A549 (cell line): ENCODE data around the gene SYNE3. TPM values are rescaled to one million over a fixed set of nuclear protein-coding genes. Genes with fewer than 3 reads are reported as not detected.
A peak's percentile ranks its signal among the peaks of the same experiment; 100 is the strongest.

ENCODE experiments used
- ATAC-seq, 2 experiments: fragments of 200-7000 bp in 1 of 2; fragments of >200 bp in 1 of 2; cut with Nextera tagmentation in 1 of 2; cut with Tn5 transposase in 1 of 2; 3 replicates each; pipeline versions ENCODE4 v1.8.0 to v1.9.1; 2018 to 2020; ENCODE audit warnings: mild to moderate bottlenecking in 1 of 2, moderate library complexity in 1 of 2
- CTCF ChIA-PET: fragments of 300-600 bp; sonication (Branson Sonifier 250); formaldehyde crosslinking; extraction: SDS; loops from one replicate; lab custom pipeline; 2021; ENCODE audit warnings: antibody characterized with exemption, inconsistent platforms; lab: Yijun Ruan, JAX
- POLR2A ChIA-PET: fragments of 350-600 bp; formaldehyde crosslinking; extraction: SDS; loops from one replicate; lab custom pipeline; 2021; ENCODE audit warnings: antibody characterized with exemption, inconsistent platforms; lab: Yijun Ruan, JAX
- DNase-seq, 2 experiments: peaks; one replicate each; pipeline versions ENCODE4 v3.0.0 to v3.0.0-alpha.2; 2011 to 2016; ENCODE audit warnings: low read depth in 1 of 2, low spot score in 1 of 2
- FAIRE-seq: peaks from 2 replicates; lab custom pipeline; 2011; peaks lifted over from hg19 to GRCh38; lab: Jason Lieb, UNC
- H3K27ac ChIP-seq, 2 experiments: fragments of >200 bp; sonication (Bioruptor Twin); formaldehyde crosslinking; 3 replicates each; pipeline ENCODE4 v1.5.1; 2016 to 2017
- H3K4me1 ChIP-seq: fragments of >200 bp; sonication (Bioruptor Twin); formaldehyde crosslinking; 3 replicates; pipeline ENCODE4 v1.6.1; 2016
- H3K4me2 ChIP-seq: fragments of >200 bp; sonication (Bioruptor Twin); formaldehyde crosslinking; 3 replicates; pipeline ENCODE4 v1.6.1; 2016
- H3K4me3 ChIP-seq: fragments of >200 bp; sonication (Bioruptor Twin); formaldehyde crosslinking; 3 replicates; pipeline ENCODE4 v1.5.1; 2016
- H3K9me3 ChIP-seq: fragments of >200 bp; sonication (Bioruptor Twin); formaldehyde crosslinking; 3 replicates; pipeline ENCODE4 v1.6.1; 2016
- BHLHE40 ChIP-seq: IDR thresholded peaks from 2 replicates; pipeline ENCODE4 v1.6.1; 2012; ENCODE audit warnings: low read depth, low read length, inconsistent platforms
- CHD4 ChIP-seq: fragments of 200-600 bp; sonication (generic); IDR thresholded peaks from 2 replicates; pipeline ENCODE4 v1.6.1; 2016; ENCODE audit warnings: antibody characterized with exemption, mild to moderate bottlenecking, borderline replicate concordance
- CTCF ChIP-seq: fragments of >200 bp; sonication (Bioruptor Twin); formaldehyde crosslinking; IDR thresholded peaks from 3 replicates; pipeline ENCODE4 v1.5.1; 2016
- EHMT2 ChIP-seq: fragments of 200-600 bp; sonication (generic); IDR thresholded peaks from 2 replicates; pipeline ENCODE4 v1.6.1; 2016; ENCODE audit warnings: antibody characterized with exemption, low read depth, mild to moderate bottlenecking, moderate library complexity
- FOSB ChIP-seq: fragments of 250-450 bp; sonication (Bioruptor Pico); IDR thresholded peaks from 2 replicates; pipeline ENCODE4 v1.5.0; 2020; ENCODE audit warnings: mild to moderate bottlenecking, moderate library complexity
- FOXS1 ChIP-seq: fragments of 250-450 bp; sonication (Bioruptor Pico); IDR thresholded peaks from 2 replicates; pipeline ENCODE4 v1.5.0; 2020; ENCODE audit warnings: mild to moderate bottlenecking, moderate library complexity
- HDAC2 ChIP-seq: fragments of 200-600 bp; sonication (generic); IDR thresholded peaks from 2 replicates; pipeline ENCODE4 v1.6.1; 2016
- HES2 ChIP-seq: fragments of >200 bp; sonication (Bioruptor Twin); formaldehyde crosslinking; IDR thresholded peaks from 2 replicates; pipeline ENCODE4 v1.6.1; 2016
- HEYL ChIP-seq: fragments of 250-450 bp; sonication (Bioruptor Pico); IDR thresholded peaks from 2 replicates; pipeline ENCODE4 v1.8.0; 2021; ENCODE audit warnings: mild to moderate bottlenecking, moderate library complexity
- HMGXB4 ChIP-seq: fragments of 250-450 bp; sonication (Bioruptor Pico); IDR thresholded peaks from 2 replicates; pipeline ENCODE4 v1.5.0; 2021; ENCODE audit warnings: mild to moderate bottlenecking, moderate library complexity, borderline replicate concordance
- HOXA7 ChIP-seq: fragments of 250-450 bp; sonication (Bioruptor Pico); IDR thresholded peaks from 2 replicates; pipeline ENCODE4 v1.5.0; 2020; ENCODE audit warnings: mild to moderate bottlenecking, moderate library complexity
- JUN ChIP-seq, 2 experiments: fragments of >200 bp; sonication (Bioruptor Twin); formaldehyde crosslinking; IDR thresholded peaks; 2 replicates in 1 of 2; 3 replicates in 1 of 2; pipeline ENCODE4 v1.6.1; 2016 to 2017
- KDM5A ChIP-seq: fragments of 200-600 bp; sonication (generic); IDR thresholded peaks from 2 replicates; pipeline ENCODE4 v1.6.1; 2016; ENCODE audit warnings: antibody characterized with exemption, mild to moderate bottlenecking
- MAFK ChIP-seq: fragments of 450-650 bp; IDR thresholded peaks from 2 replicates; pipeline ENCODE4 v1.6.1; 2014; ENCODE audit not compliant: partially characterized antibody
- MYC ChIP-seq: IDR thresholded peaks from 2 replicates; pipeline ENCODE4 v1.6.1; 2012; ENCODE audit warnings: mild to moderate bottlenecking, inconsistent platforms, low read length, improper control_type of control experiment, borderline replicate concordance
- NFE2L2 ChIP-seq: fragments of 150-350 bp; conservative IDR thresholded peaks from 2 replicates; pipeline ENCODE4 v1.6.1; 2014; ENCODE audit warnings: low read length
- NR3C1 ChIP-seq: fragments of >200 bp; sonication (Bioruptor Twin); formaldehyde crosslinking; IDR thresholded peaks from 3 replicates; pipeline ENCODE4 v1.6.1; 2017
- PBX3 ChIP-seq: IDR thresholded peaks from 2 replicates; pipeline ENCODE4 v1.6.1; 2012
- POLR2A ChIP-seq: IDR thresholded peaks from 2 replicates; pipeline ENCODE4 v1.6.1; 2012; ENCODE audit warnings: mild to moderate bottlenecking, low read length
- RAD21 ChIP-seq, 2 experiments: fragments of >200 bp in 1 of 2; sonication (Bioruptor Twin) in 1 of 2; formaldehyde crosslinking in 1 of 2; IDR thresholded peaks in 1 of 2; conservative IDR thresholded peaks in 1 of 2; 2 replicates in 1 of 2; 3 replicates in 1 of 2; pipeline ENCODE4 v1.6.1; 2012 to 2018; ENCODE audit warnings: inconsistent platforms in 1 of 2
- RARB ChIP-seq: fragments of 250-450 bp; sonication (Bioruptor Pico); IDR thresholded peaks from 2 replicates; pipeline ENCODE4 v1.8.0; 2021; ENCODE audit warnings: mild to moderate bottlenecking, moderate library complexity
- RCOR1 ChIP-seq: fragments of 150-350 bp; IDR thresholded peaks from 2 replicates; pipeline ENCODE4 v1.6.1; 2014; ENCODE audit warnings: antibody characterized with exemption, low read length, low read depth
- SMC3 ChIP-seq: fragments of >200 bp; sonication (Bioruptor Twin); formaldehyde crosslinking; IDR thresholded peaks from 3 replicates; pipeline ENCODE4 v1.6.1; 2018; ENCODE audit warnings: inconsistent platforms
- TP53 ChIP-seq: fragments of 250-450 bp; sonication (Bioruptor Pico); IDR thresholded peaks from 2 replicates; pipeline ENCODE4 v1.5.0; 2021; ENCODE audit warnings: mild to moderate bottlenecking, moderate library complexity
- ZFP36 ChIP-seq: fragments of 450-650 bp; IDR thresholded peaks from 2 replicates; pipeline ENCODE4 v1.6.1; 2014; ENCODE audit warnings: borderline replicate concordance; ENCODE audit not compliant: partially characterized antibody
- WGBS: methylation state at CpG from one replicate; pipeline ENCODE4 v1.1.6; 2017; ENCODE audit errors: missing lambda C conversion rate; 5-methylcytosine and 5-hydroxymethylcytosine counted together
- polyA plus RNA-seq, 4 experiments: library from polyadenylated mRNA; depleted of rRNA in 3 of 4; stranded (reverse); fragments of >200 nt; fragmentation: RNase III in 1 of 4; extraction: RNeasy Plus Mini Kit Qiagen cat#74134 plus additional on column Dnase treatment in 1 of 4; gene quantifications; 2 replicates in 3 of 4; 3 replicates in 1 of 4; pipeline ENCODE4 v1.2.3, GENCODE V29; 2011 to 2017
- TF ChIP-seq, protein P1 (sequence below): fragments of 250-450 bp; sonication (Bioruptor Pico); IDR thresholded peaks from 2 replicates; pipeline ENCODE4 v1.5.0; 2020; ENCODE audit warnings: low read depth, mild to moderate bottlenecking, moderate library complexity

The SYNE3 gene
- polyA plus RNA-seq, 2 of the 4 experiments (the other 2 are of a cell fraction): 0.05 to 0.08 TPM

GRCh38 chr14:95529216-95529615, 12.8 kb upstream of the SYNE3 start:
- no peak for DNase-seq
- TF ChIP-seq JUN (IDR thresholded peaks at IDR 0.05): no peak
- no peak for TF ChIP-seq RARB (CRISPR knock-in tag)
- no peak for TF ChIP-seq POLR2A
- no peak for TF ChIP-seq HDAC2
- no peak for TF ChIP-seq MYC
- no peak for TF ChIP-seq CHD4
- Histone ChIP-seq H3K4me2 (no peak overlapping the region), H3K9me3 (no peaks in the 10 kb centered on the region), H3K4me3 (no peak overlapping the region), H3K4me1 (peaks cover 47% of the 10 kb centered on the region), H3K27ac (no peak overlapping the region)
- FAIRE-seq: no peak
- WGBS: 90% methylated on average over 7 of the region's 7 CpGs
- CTCF ChIA-PET: interaction anchor here (1.1 to 7.8 kb wide), 2 partner anchors 13 to 86 kb away, joined by 4 to 133 read pairs; partner anchors contain the start of gene SYNE3
- POLR2A ChIA-PET: interaction anchor here (0.6 kb wide), 1 partner anchor 264 kb away, joined by 3 read pairs; no protein-coding TSS in a partner anchor
- no peak for ATAC-seq

DNA sequence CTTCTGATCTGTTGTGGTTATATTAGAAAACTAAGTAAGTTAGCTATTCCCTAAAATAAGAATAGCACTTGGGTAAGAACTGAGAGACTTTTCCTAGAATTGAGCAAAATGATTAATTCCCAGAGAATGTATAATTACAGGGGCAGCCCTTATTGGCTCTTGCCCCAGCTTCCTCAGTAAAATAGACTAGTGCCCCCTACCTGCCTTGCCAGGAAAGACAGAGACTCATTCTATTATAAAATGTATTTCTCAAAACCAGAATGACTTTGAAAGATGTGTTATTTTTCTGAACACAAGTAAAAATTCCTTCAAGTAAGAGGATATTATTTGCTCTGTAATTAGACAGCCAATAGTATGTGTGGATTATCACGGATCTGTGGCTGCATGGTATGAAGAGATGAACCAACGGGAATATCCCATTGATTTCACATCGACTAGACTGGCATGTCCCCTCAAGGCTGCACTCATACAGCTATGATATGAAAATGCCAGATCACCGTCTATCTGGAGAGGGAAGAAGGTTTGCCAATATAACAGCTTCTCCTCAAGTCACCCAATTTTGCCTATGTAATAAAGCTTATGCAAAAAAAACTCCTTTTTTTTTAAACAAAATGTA, 11.0 kb upstream of the SYNE3 start:
- Histone ChIP-seq H3K4me2 (no peak overlapping the region), H3K4me1 (peaks cover 53% of the 10 kb centered on the region), H3K27ac (no peak overlapping the region), H3K9me3 (no peaks in the 10 kb centered on the region), H3K4me3 (no peak overlapping the region)
- FAIRE-seq: no peak
- CTCF ChIA-PET: interaction anchor here (0.6 to 7.8 kb wide), 24 partner anchors 9 to 1235 kb away, joined by 3 to 133 read pairs (median 5); partner anchors contain the start of gene SYNE3
- WGBS: 61% methylated on average over 4 of the region's 4 CpGs
- TF ChIP-seq RAD21 (conservative IDR thresholded peaks at IDR 0.05 in 1 of 2, IDR thresholded peaks at IDR 0.05 in 1 of 2) (peak; percentile 55 to 60; a peak in 3 of 5 replicates), TP53 (CRISPR knock-in tag) (no peak), CTCF (peak; percentile 77), NFE2L2 (no peak), SMC3 (peak; percentile 62)
- peak; percentile 45 to 78; a peak in 3 of 6 replicates for ATAC-seq
- DNase-seq: peak in 1 of 2 experiments; percentile 44
- POLR2A ChIA-PET: interaction anchor here (0.6 kb wide), 1 partner anchor 85 kb away, joined by 3 read pairs; no protein-coding TSS in a partner anchor

DNA sequence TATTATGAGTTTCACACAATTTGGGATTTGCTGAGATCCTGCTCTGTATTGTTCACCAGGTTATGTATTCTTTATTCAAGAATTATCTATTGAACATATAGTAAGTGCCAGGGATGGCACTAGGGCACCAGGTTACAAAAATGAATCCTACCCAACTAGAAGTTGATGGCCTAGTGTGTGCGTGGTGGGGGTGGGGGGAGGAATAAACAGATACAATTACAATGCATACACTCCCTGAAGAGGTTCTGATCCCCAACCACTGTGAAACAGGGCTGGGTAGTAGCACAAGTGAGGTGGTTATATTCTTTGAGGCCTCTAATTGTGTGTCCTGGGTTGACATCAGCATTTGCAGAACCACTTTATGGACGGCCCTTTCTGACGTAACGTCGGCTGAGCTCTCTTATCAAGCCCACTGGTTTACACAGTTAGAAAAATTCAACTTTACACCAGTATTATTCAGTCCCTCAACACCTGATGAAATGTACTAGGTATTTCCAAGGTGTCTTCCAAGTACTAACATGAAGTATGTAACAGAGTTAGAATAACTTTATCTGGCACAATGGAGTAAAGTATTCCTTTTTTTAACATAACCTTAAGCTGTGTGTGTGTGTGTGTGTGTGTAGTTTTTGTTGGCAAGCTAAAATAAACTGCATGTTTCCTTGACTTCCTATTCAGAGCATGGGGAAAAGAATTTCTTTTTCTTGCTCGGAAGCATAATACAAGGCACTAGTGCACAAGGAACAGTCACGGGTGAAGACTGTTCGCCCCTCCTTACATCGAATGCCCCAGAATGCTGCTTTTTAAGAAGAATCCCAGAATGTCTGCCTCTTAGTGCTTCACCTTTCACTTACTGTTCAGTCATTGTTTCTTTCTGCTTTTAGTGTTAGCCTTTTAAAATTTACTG, 10.3 kb upstream of the SYNE3 start:
- ChIA-PET POLR2A (interaction anchor here (0.6 kb wide), 1 partner anchor 84 kb away, joined by 3 read pairs; no protein-coding TSS in a partner anchor), CTCF (interaction anchor here (0.6 to 7.8 kb wide), 21 partner anchors 8 to 1831 kb away, joined by 3 to 133 read pairs (median 6); partner anchors contain the start of gene SYNE3)
- H3K4me1 ChIP-seq: peaks cover 45% of the 10 kb centered on the region
- DNase-seq (no peak), ATAC-seq (no peak), FAIRE-seq (no peak)
- no peak overlapping the region for H3K27ac ChIP-seq
- H3K9me3 ChIP-seq: no peaks in the 10 kb centered on the region
- no peak overlapping the region for H3K4me2 ChIP-seq
- no peak for TF ChIP-seq RCOR1
- TF ChIP-seq MAFK: no peak
- TF ChIP-seq BHLHE40: no peak
- no peak for TF ChIP-seq KDM5A
- TF ChIP-seq HOXA7: no peak
- TF ChIP-seq FOXS1: no peak
- TF ChIP-seq POLR2A: no peak
- TF ChIP-seq ZFP36: no peak
- no peak for TF ChIP-seq FOSB (CRISPR knock-in tag)
- no peak for TF ChIP-seq HDAC2
- TF ChIP-seq, protein P1, sequence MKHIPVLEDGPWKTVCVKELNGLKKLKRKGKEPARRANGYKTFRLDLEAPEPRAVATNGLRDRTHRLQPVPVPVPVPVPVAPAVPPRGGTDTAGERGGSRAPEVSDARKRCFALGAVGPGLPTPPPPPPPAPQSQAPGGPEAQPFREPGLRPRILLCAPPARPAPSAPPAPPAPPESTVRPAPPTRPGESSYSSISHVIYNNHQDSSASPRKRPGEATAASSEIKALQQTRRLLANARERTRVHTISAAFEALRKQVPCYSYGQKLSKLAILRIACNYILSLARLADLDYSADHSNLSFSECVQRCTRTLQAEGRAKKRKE: no peak
- no peak for TF ChIP-seq HEYL (CRISPR knock-in tag)
- TF ChIP-seq EHMT2: no peak
- TF ChIP-seq CHD4: no peak
- no peak for TF ChIP-seq HES2
- no peak for TF ChIP-seq NR3C1
- no peak for TF ChIP-seq HMGXB4 (CRISPR knock-in tag)
- TF ChIP-seq PBX3: no peak
- H3K4me3 ChIP-seq: no peak overlapping the region
- 89% methylated on average over 9 of the region's 9 CpGs for WGBS
